H1 (cell line): ENCODE data around the gene KCNK3. TPM values are rescaled to one million over a fixed set of nuclear protein-coding genes. Genes with fewer than 3 reads are reported as not detected.

ENCODE experiments used
- CTCF ChIA-PET: fragments of 300-600 bp; sonication (Branson Sonifier 250); formaldehyde crosslinking; loops from one replicate; lab custom pipeline; 2021; ENCODE audit not compliant: partially characterized antibody; lab: Charles Lee
- POLR2A ChIA-PET: fragments of 300-600 bp; sonication (Branson Sonifier 250); formaldehyde crosslinking; loops from one replicate; lab custom pipeline; 2021; ENCODE audit warnings: inconsistent platforms; ENCODE audit not compliant: partially characterized antibody; lab: Charles Lee
- DNase-seq, 2 experiments: peaks; one replicate each; pipeline versions ENCODE4 v3.0.0 to v3.0.0-alpha.2; 2010 to 2022; ENCODE audit warnings: low spot score in 2 of 2, low read depth in 1 of 2, mixed read lengths in 1 of 2
- FAIRE-seq: peaks from 2 replicates; lab custom pipeline; 2011; peaks lifted over from hg19 to GRCh38; lab: Jason Lieb, UNC
- H2AFZ ChIP-seq: 2 replicates; pipeline ENCODE4 v1.8.1; 2012; ENCODE audit warnings: low read length, inconsistent platforms
- H2AK5ac ChIP-seq: 2 replicates; pipeline ENCODE4 v1.6.1; 2013; ENCODE audit warnings: low read depth, low read length
- H2BK120ac ChIP-seq: replicated peaks from 2 replicates; pipeline ENCODE3; 2013; ENCODE audit warnings: low read depth, low read length, inconsistent platforms
- H2BK12ac ChIP-seq: 2 replicates; pipeline ENCODE4 v1.6.1; 2013; ENCODE audit warnings: low read depth, low read length
- H2BK15ac ChIP-seq: 2 replicates; pipeline ENCODE4 v1.6.1; 2013; ENCODE audit warnings: low read length
- H2BK20ac ChIP-seq: 2 replicates; pipeline ENCODE4 v1.6.1; 2013; ENCODE audit warnings: low read length
- H2BK5ac ChIP-seq: 2 replicates; pipeline ENCODE4 v1.6.1; 2013; ENCODE audit warnings: low read depth, low read length
- H3K14ac ChIP-seq: 2 replicates; pipeline ENCODE4 v1.6.1; 2013; ENCODE audit warnings: inconsistent platforms; ENCODE audit not compliant: insufficient read length
- H3K18ac ChIP-seq: 2 replicates; pipeline ENCODE4 v1.6.1; 2013; ENCODE audit warnings: low read length; ENCODE audit errors: extremely low read depth
- H3K23ac ChIP-seq: 2 replicates; pipeline ENCODE4 v1.6.1; 2013; ENCODE audit warnings: inconsistent platforms; ENCODE audit not compliant: insufficient read length
- H3K23me2 ChIP-seq: 2 replicates; pipeline ENCODE4 v1.6.1; 2013; ENCODE audit warnings: low read depth, low read length
- H3K27ac ChIP-seq: 2 replicates; pipeline ENCODE4 v1.6.1; 2011; ENCODE audit warnings: low read depth, low read length, inconsistent platforms
- H3K27me3 ChIP-seq, 4 experiments: replicated peaks in 1 of 4; 1 replicate in 1 of 4; 2 replicates in 3 of 4; pipeline versions ENCODE4 v1.6.1 to v1.8.1; 2011 to 2013; ENCODE audit warnings: low read length in 3 of 4, mild to moderate bottlenecking in 3 of 4, inconsistent platforms in 2 of 4, mixed read lengths in 2 of 4, moderate library complexity in 1 of 4; ENCODE audit not compliant: control insufficient read depth in 3 of 4, insufficient read depth in 3 of 4; ENCODE audit errors: extremely low read depth in 1 of 4
- H3K36me3 ChIP-seq, 4 experiments: 2 replicates each; pipeline versions ENCODE4 v1.6.1 to v1.8.1; 2011 to 2013; ENCODE audit warnings: mild to moderate bottlenecking in 4 of 4, low read length in 3 of 4, moderate library complexity in 2 of 4, control low read depth in 1 of 4, inconsistent platforms in 1 of 4; ENCODE audit not compliant: insufficient read depth in 4 of 4, control insufficient read depth in 2 of 4
- H3K4ac ChIP-seq: replicated peaks from 2 replicates; pipeline ENCODE3; 2013; ENCODE audit warnings: low read length, low read depth, mixed read lengths, inconsistent platforms; ENCODE audit not compliant: insufficient read length
- H3K4me1 ChIP-seq, 4 experiments: replicated peaks in 1 of 4; 1 replicate in 1 of 4; 2 replicates in 3 of 4; pipeline versions ENCODE4 v1.6.1 to v1.8.1; 2011 to 2013; ENCODE audit warnings: low read length in 3 of 4, inconsistent platforms in 2 of 4, mixed read lengths in 1 of 4; ENCODE audit not compliant: insufficient read depth in 4 of 4, control insufficient read depth in 3 of 4
- H3K4me2 ChIP-seq, 2 experiments: 2 replicates each; pipeline versions ENCODE4 v1.6.1 to v1.8.1; 2011 to 2013; ENCODE audit warnings: low read depth in 2 of 2, low read length in 2 of 2, control low read depth in 1 of 2, inconsistent platforms in 1 of 2, mild to moderate bottlenecking in 1 of 2; ENCODE audit not compliant: insufficient read depth in 1 of 2
- H3K4me3 ChIP-seq, 4 experiments: fragments of 200-600, 300-600 bp in 1 of 4; sonication (generic), shearing (Covaris generic), sonication (Bioruptor Twin) in 1 of 4; 2 replicates each; pipeline versions ENCODE4 v1.5.1 to v1.8.1; 2011 to 2016; ENCODE audit warnings: low read length in 4 of 4, low read depth in 3 of 4, control low read depth in 2 of 4, inconsistent platforms in 2 of 4, mild to moderate bottlenecking in 2 of 4, mixed read lengths in 1 of 4, moderate library complexity in 1 of 4; ENCODE audit not compliant: insufficient read depth in 2 of 4; ENCODE audit errors: extremely low read depth in 1 of 4
- H3K56ac ChIP-seq: replicated peaks from 2 replicates; pipeline ENCODE3; 2013; ENCODE audit warnings: low read depth, mild to moderate bottlenecking, mixed read lengths, low read length, inconsistent platforms; ENCODE audit not compliant: insufficient read length
- H3K79me1 ChIP-seq: 2 replicates; pipeline ENCODE4 v1.6.1; 2013; ENCODE audit warnings: low read depth, low read length, control low read depth
- H3K79me2 ChIP-seq, 2 experiments: 2 replicates each; pipeline versions ENCODE4 v1.6.1 to v1.8.1; 2012 to 2013; ENCODE audit warnings: low read length in 2 of 2, mild to moderate bottlenecking in 2 of 2, inconsistent platforms in 1 of 2; ENCODE audit not compliant: insufficient read depth in 2 of 2, control insufficient read depth in 1 of 2
- H3K9ac ChIP-seq, 4 experiments: replicated peaks in 1 of 4; 1 replicate in 1 of 4; 2 replicates in 3 of 4; pipeline versions ENCODE4 v1.6.1 to v1.8.1; 2011 to 2013; ENCODE audit warnings: low read depth in 3 of 4, low read length in 3 of 4, control low read depth in 2 of 4, mild to moderate bottlenecking in 2 of 4, moderate library complexity in 2 of 4, inconsistent platforms in 1 of 4; ENCODE audit errors: extremely low read depth in 1 of 4
- H3K9me3 ChIP-seq, 2 experiments: 2 replicates each; pipeline versions ENCODE4 v1.6.1 to v1.8.1; 2012 to 2013; ENCODE audit warnings: mild to moderate bottlenecking in 2 of 2, moderate library complexity in 2 of 2, control low read depth in 1 of 2, inconsistent platforms in 1 of 2, low read depth in 1 of 2, low read length in 1 of 2, mixed read lengths in 1 of 2; ENCODE audit not compliant: insufficient read depth in 2 of 2
- H4K20me1 ChIP-seq, 2 experiments: replicated peaks in 1 of 2; 2 replicates each; pipeline versions ENCODE3 to v1.8.1; 2011 to 2013; ENCODE audit warnings: inconsistent platforms in 2 of 2, low read length in 2 of 2, mild to moderate bottlenecking in 1 of 2; ENCODE audit not compliant: insufficient read depth in 2 of 2, control insufficient read depth in 1 of 2
- H4K5ac ChIP-seq: 2 replicates; pipeline ENCODE4 v1.6.1; 2013; ENCODE audit warnings: low read length, low read depth, mixed read lengths, inconsistent platforms; ENCODE audit not compliant: insufficient read length
- H4K8ac ChIP-seq: 2 replicates; pipeline ENCODE4 v1.8.0; 2013; ENCODE audit warnings: mild to moderate bottlenecking, moderate library complexity, low read length, inconsistent platforms; ENCODE audit not compliant: insufficient read depth; ENCODE audit errors: extremely low read depth
- H4K91ac ChIP-seq: replicated peaks from 2 replicates; pipeline ENCODE3; 2013; ENCODE audit warnings: low read length, mixed read lengths, inconsistent platforms; ENCODE audit not compliant: insufficient read length
- ASH2L ChIP-seq: fragments of 200-600, 300-600 bp; sonication (generic); IDR thresholded peaks from one replicate; pipeline ENCODE4 v1.7.1; 2017; ENCODE audit warnings: low read length
- ATF2 ChIP-seq: IDR thresholded peaks from 2 replicates; pipeline ENCODE4 v1.6.1; 2012; ENCODE audit warnings: low read length, inconsistent platforms
- BRCA1 ChIP-seq: IDR thresholded peaks from 2 replicates; pipeline ENCODE4 v1.6.1; 2012; ENCODE audit warnings: low read depth, low read length, improper control_type of control experiment
- CHD1 ChIP-seq: IDR thresholded peaks from 2 replicates; pipeline ENCODE4 v1.6.1; 2012; ENCODE audit warnings: low read depth, low read length, improper control_type of control experiment
- KDM4A ChIP-seq: IDR thresholded peaks from one replicate; pipeline ENCODE4 v1.7.1; 2012; ENCODE audit warnings: low read depth, mild to moderate bottlenecking, moderate library complexity, low read length, inconsistent platforms; ENCODE audit not compliant: severe bottlenecking
- PHF8 ChIP-seq: fragments of 200-600 bp; sonication (generic); conservative IDR thresholded peaks from 2 replicates; pipeline ENCODE4 v1.7.1; 2012; ENCODE audit warnings: low read depth, mild to moderate bottlenecking, inconsistent platforms, low read length, moderate library complexity
- RFX5 ChIP-seq: IDR thresholded peaks from 2 replicates; pipeline ENCODE4 v1.6.1; 2011; ENCODE audit warnings: low read depth, low read length, improper control_type of control experiment, borderline replicate concordance
- SRF ChIP-seq: IDR thresholded peaks from 2 replicates; pipeline ENCODE4 v1.6.1; 2011; ENCODE audit warnings: mild to moderate bottlenecking, low read depth, low read length, moderate library complexity
- TEAD4 ChIP-seq: IDR thresholded peaks from 2 replicates; pipeline ENCODE4 v1.6.1; 2012; ENCODE audit warnings: low read depth, low read length, inconsistent platforms, mixed read lengths
- ZNF274 ChIP-seq: IDR thresholded peaks from 2 replicates; pipeline ENCODE4 v1.7.0; 2012; ENCODE audit warnings: low read length, borderline replicate concordance; ENCODE audit errors: extremely low read depth
- WGBS, 2 experiments: shearing (Covaris generic) in 1 of 2; methylation state at CpG; one replicate each; pipeline versions ENCODE4 v1.1.6 to v1.1.7; 2013 to 2015; ENCODE audit warnings: low lambda C conversion rate in 2 of 2, mixed read lengths in 2 of 2, inconsistent platforms in 1 of 2, low coverage in 1 of 2, missing lambda C conversion rate in 1 of 2; ENCODE audit not compliant: insufficient replicate concordance in 2 of 2, insufficient coverage in 1 of 2, insufficient read length in 1 of 2; ENCODE audit errors: extremely low coverage in 1 of 2, missing lambda C conversion rate in 1 of 2; 5-methylcytosine and 5-hydroxymethylcytosine counted together
- polyA plus RNA-seq, 7 experiments: library from polyadenylated mRNA; depleted of rRNA in 3 of 7; stranded (reverse) in 5 of 7; unstranded in 2 of 7; fragments of >200 nt in 5 of 7; fragments of 200-250 nt in 2 of 7; gene quantifications; 1 replicate in 5 of 7; 2 replicates in 1 of 7; 4 replicates in 1 of 7; pipeline versions ENCODE4 v1.2.1 to v1.2.3, GENCODE V29; 2011 to 2013; ENCODE audit warnings: missing spikeins in 2 of 7, mixed read lengths in 2 of 7
- total RNA-seq: library from RNA; stranded (reverse); fragmentation: NEBNext Ultra II Directional; extraction: Animal tissue kit (Norgen Biotek cat#: 25700); gene quantifications from 2 replicates; pipeline ENCODE4 v1.2.1, GENCODE V29; 2021

Gene KCNK3
- total and polyA plus RNA-seq, 2 of the 8 experiments (the other 6 are each of a cell fraction or from before 2014, with no cell fraction given): 0.29 to 0.30 TPM

- no peak for FAIRE-seq
- Histone ChIP-seq H3K4me2 (no peak overlapping the region), H3K56ac (no peak overlapping the region), H4K91ac (no peak overlapping the region), H3K4ac (no peak overlapping the region), H2BK12ac (no peak overlapping the region), H3K9me3 (0 out of 4 replicates have a peak, but pooled peaks cover 0 to 3% of the 10 kb centered on the region in 2 experiments), H2BK20ac (no peak overlapping the region), H2BK15ac (no peak overlapping the region), H3K36me3 (no peaks in the 10 kb centered on the region), H2BK120ac (no peak overlapping the region), H3K23me2 (no peaks in the 10 kb centered on the region), H2AFZ (no peak overlapping the region), H4K8ac (no peak overlapping the region), H3K27me3 (no peaks in the 10 kb centered on the region; a peak in 1 of 7 replicates), H3K4me3 (no peak overlapping the region), H4K5ac (no peak overlapping the region), H3K18ac (no peak overlapping the region), H3K79me1 (no peaks in the 10 kb centered on the region), H2BK5ac (no peak overlapping the region), H4K20me1 (no peaks in the 10 kb centered on the region), H3K79me2 (no peaks in the 10 kb centered on the region), H2AK5ac (no peak overlapping the region), H3K9ac (no peak overlapping the region), H3K27ac (no peak overlapping the region), H3K4me1 (no peaks in the 10 kb centered on the region; a peak in 1 of 7 replicates), H3K23ac (no peak overlapping the region), H3K14ac (no peak overlapping the region)
- ChIA-PET CTCF (interaction anchor here (1.0 to 1.7 kb wide), 2 partner anchors 12 to 91 kb away, joined by 3 read pairs; no protein-coding TSS in a partner anchor), POLR2A (interaction anchor here (0.6 kb wide), 1 partner anchor 271 kb away, joined by 4 read pairs; no protein-coding TSS in a partner anchor)
- WGBS, 2 experiments: 80% methylated on average over 7 of the region's 8 CpGs; no CpG with 5 or more reads in 1 of the 2 experiments
- no peak for DNase-seq
- TF ChIP-seq PHF8 (no peak), ATF2 (no peak), ZNF274 (no peak), BRCA1 (no peak), CHD1 (no peak), RFX5 (no peak), SRF (no peak), TEAD4 (no peak), KDM4A (no peak), ASH2L (no peak)
Measured at GRCh38 chr2:26668856-26669750, 23.4 kb upstream of the KCNK3 start.
